Dermis blood vessel endothelial cell (primary cell): ENCODE measurements around the gene USP9X. TPM values are rescaled to one million over a fixed set of nuclear protein-coding genes. Genes with fewer than 3 reads are reported as not detected.
"Not testable (repeated sequence)": the region's sequence is repeated elsewhere in the genome, so short reads cannot be mapped to it uniquely, and the experiment has no call there.

ENCODE experiments used
- DNase-seq: peaks from one replicate; pipeline ENCODE4 v3.0.0; 2010
- total RNA-seq: library from RNA; depleted of rRNA; stranded (reverse); fragments of >200 nt; gene quantifications from 2 replicates; pipeline ENCODE4 v1.2.3, GENCODE V29; 2014

USP9X gene
- 94.6 and 183 TPM in 2 replicates for total RNA-seq

GRCh38 chrX:41084893-41085511, at the start of gene USP9X:
TSS of gene USP9X (plus strand) at chrX:41085445. CDS start at chrX:41123629, 38,184 bp downstream.
- DNase-seq, result peak; percentile 85

GRCh38 chrX:41035582-41035981, 49.7 kb upstream of the USP9X start:
- no peak for DNase-seq

GRCh38 chrX:41036668-41037326, 48.4 kb upstream of the USP9X start:
- no peak for DNase-seq

- no peak for DNase-seq
These were observed 42.0 kb upstream of the USP9X start for GRCh38 chrX:41043196-41043595.

GRCh38 chrX:41043674-41044345, 41.4 kb upstream of the USP9X start:
- DNase-seq, result peak; percentile 27

- DNase-seq, result peak; percentile 9
These were observed 39.2 kb upstream of the USP9X start for GRCh38 chrX:41045960-41046567.

- DNase-seq, result no peak
These were observed 37.2 kb upstream of the USP9X start for GRCh38 chrX:41047878-41048534.

- DNase-seq, result no peak
These were observed 34.9 kb upstream of the USP9X start for GRCh38 chrX:41050359-41050758.

GRCh38 chrX:41051288-41051687, 34.0 kb upstream of the USP9X start:
- no peak for DNase-seq

- no peak for DNase-seq
These were observed 29.5 kb upstream of the USP9X start for GRCh38 chrX:41055740-41056139.

- DNase-seq, result not testable (repeated sequence)
These were observed 22.0 kb upstream of the USP9X start for GRCh38 chrX:41063276-41063675.

- DNase-seq, result no peak
These were observed 21.2 kb upstream of the USP9X start for GRCh38 chrX:41064018-41064417.

GRCh38 chrX:41066391-41066790, 18.9 kb upstream of the USP9X start:
- DNase-seq, result no peak

GRCh38 chrX:41066969-41067368, 18.3 kb upstream of the USP9X start:
- no peak for DNase-seq

GRCh38 chrX:41067721-41068120, 17.5 kb upstream of the USP9X start:
- no peak for DNase-seq

GRCh38 chrX:41076742-41077141, 8.5 kb upstream of the USP9X start:
- no peak for DNase-seq

GRCh38 chrX:41081821-41082220, 3.4 kb upstream of the USP9X start:
- no peak for DNase-seq

- no peak for DNase-seq
These were observed 2.5 kb upstream of the USP9X start for GRCh38 chrX:41082783-41083182.

- peak; percentile 96 for DNase-seq
These were observed 977 bp upstream of the USP9X start for GRCh38 chrX:41084044-41084892.

- peak; percentile 57 for DNase-seq
These were observed 250 bp downstream of the USP9X start for GRCh38 chrX:41085512-41085877.

GRCh38 chrX:41085878-41086626, 807 bp downstream of the USP9X start:
- DNase-seq, result peak; percentile 66

GRCh38 chrX:41086627-41086932, 1.3 kb downstream of the USP9X start:
- peak; percentile 61 for DNase-seq
